HG02943 (cell line): ENCODE results near the gene SPTBN5.
"Not testable (repeated sequence)": the region's sequence is repeated elsewhere in the genome, so short reads cannot be mapped to it uniquely, and the experiment has no call there.

ENCODE experiments used
- ATAC-seq: cut with Tn5 transposase; IDR thresholded peaks from one replicate; pipeline ENCODE4 v1.9.1; 2021; ENCODE audit warnings: mild to moderate bottlenecking, low read depth, moderate library complexity; ENCODE audit not compliant: unreplicated experiment

SPTBN5 gene

GRCh38 chr15:41850482-41851166 lies 43.2 kb downstream of the SPTBN5 start:
- no peak for ATAC-seq

GRCh38 chr15:41849861-41850260 lies 44.0 kb downstream of the SPTBN5 start:
- no peak for ATAC-seq

DNA sequence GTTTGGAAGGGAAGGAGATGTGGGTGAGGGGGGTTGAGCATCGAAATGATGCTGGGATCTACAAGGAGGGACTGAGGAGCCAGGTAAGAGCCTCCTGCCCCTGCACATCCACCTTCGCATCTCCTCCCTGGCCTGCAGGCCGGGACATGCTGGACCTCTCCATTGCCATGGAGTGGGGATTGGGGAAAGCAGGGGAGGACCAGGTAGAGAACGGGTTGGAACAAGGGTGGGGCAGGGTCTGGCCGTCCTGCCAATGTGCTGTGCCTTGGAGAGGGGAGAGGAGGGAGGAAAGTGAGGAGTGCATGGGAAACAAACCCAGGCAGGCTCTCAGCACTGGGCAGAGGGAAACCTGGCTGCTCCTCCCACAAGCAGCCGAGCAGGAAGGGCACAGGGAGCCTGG lies 44.6 kb downstream of the SPTBN5 start:
- ATAC-seq, result no peak

- no peak for ATAC-seq
These were observed 45.2 kb downstream of the SPTBN5 start for GRCh38 chr15:41848631-41849030.

DNA sequence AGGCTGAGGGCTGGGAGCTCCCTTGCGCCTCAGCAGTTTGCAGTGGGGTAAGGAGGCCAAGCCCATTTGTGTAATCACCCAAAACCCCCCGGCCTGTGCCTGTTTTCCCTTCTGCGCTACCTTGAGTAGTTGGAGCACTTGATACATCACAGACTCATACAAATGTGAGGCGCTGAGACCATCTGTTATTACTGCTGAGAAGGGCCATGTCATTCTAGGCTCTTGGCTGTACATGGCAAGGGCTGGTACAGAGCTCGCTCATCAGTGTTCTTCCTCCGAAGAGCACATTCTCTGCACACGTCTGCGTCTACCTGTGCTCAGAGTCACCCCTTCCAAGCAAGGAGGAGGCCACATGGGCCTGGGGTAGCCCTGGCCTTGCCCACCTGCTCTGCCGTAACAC lies 45.9 kb downstream of the SPTBN5 start:
- ATAC-seq, result no peak

- ATAC-seq, result no peak
These were observed 46.6 kb downstream of the SPTBN5 start for GRCh38 chr15:41847206-41847605.

DNA sequence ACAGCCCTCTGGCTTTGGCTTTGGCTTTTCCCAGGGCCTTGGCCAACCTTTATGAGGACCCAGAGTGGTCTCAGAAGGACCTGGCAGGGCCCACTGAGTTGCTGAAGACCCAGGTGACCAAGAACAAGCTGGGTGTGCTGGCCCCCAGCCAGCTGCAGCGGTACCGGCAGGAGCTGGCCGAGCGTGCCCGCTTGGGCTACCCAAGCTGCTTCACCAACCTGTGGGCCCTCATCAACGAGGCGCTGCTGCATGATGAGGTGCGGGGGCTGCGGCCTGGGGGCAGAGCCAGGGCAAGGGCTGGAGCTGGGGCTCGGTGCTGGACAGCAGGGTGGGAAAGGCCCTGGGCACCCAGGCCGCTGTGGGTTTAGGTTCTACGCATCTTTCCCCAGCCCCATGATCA lies 49.0 kb downstream of the SPTBN5 start:
- ATAC-seq, result no peak

- ATAC-seq, result no peak
These were observed 50.3 kb downstream of the SPTBN5 start for GRCh38 chr15:41843571-41843970.

DNA sequence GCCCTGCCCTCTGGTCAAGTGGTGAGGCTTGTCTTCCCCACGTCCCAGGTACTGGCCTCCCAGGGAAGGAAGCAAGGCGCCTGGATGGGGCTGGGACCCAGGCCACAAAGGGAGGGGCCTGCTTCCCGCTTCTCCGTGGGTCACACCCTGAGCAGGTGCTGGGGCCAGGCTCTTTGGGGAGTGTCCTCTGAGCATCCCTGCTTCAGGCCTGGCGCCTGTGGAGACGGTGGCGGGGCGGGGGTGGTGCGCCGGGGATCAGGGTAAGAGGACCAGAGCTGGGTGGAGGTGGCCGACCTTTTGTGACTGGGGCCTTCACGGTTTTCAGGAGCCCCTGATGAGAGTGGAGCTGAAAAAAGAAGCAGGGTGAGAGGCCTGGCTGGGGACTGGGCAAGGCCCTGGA lies 51.6 kb downstream of the SPTBN5 start:
- ATAC-seq, result no peak

GRCh38 chr15:41841131-41841530 lies 52.7 kb downstream of the SPTBN5 start:
- no peak for ATAC-seq

DNA sequence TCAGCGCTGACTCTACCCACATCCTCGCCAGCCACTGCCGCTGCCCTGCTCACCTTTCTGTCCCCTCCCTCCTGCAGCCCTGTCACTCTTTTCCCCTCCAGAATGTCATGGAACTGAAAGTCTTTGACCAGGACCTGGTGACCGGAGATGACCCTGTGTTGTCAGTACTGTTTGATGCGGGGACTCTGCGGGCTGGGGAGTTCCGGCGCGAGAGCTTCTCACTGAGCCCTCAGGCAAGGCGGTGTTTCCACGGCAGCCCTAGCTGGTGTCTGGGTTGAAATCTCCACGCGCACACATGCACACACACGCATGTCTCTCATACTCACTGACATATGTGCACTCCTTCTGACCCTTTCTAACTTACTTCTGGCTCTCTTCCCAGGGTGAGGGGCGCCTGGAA lies 53.2 kb downstream of the SPTBN5 start:
- ATAC-seq, result no peak

- no peak for ATAC-seq
These were observed 53.9 kb downstream of the SPTBN5 start for GRCh38 chr15:41839781-41840491.

DNA sequence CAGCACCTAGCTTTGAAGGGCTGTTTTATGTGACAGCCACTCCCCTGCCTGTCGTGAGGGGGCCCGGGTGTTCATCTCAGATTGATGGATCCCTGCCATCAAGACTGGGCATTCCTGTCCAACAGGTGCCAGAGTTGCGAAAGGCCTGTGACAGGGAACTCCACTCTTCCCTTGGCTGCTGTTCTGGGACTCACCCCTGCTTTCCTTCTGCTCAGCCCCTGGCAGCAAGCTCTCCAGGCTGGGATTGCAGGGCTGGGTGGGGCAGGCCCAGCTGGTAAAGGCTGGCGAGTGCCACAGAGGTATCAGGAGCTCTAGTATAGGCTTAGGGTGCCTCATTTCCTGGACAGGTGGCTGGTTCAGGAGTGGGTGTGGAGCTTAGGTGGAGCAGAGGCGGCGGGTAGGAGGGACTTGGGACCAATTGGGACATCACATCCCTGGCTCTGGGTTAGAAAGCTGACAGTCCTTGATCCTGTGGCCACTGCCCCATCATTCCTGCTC lies 55.4 kb downstream of the SPTBN5 start, which contains the start of gene PLA2G4B:
Gene PLA2G4B, plus strand, starts transcription at position 448 of the 498 bp plus-strand sequence. CDS start 67 bp downstream, outside the sequence.
- no peak for ATAC-seq

DNA sequence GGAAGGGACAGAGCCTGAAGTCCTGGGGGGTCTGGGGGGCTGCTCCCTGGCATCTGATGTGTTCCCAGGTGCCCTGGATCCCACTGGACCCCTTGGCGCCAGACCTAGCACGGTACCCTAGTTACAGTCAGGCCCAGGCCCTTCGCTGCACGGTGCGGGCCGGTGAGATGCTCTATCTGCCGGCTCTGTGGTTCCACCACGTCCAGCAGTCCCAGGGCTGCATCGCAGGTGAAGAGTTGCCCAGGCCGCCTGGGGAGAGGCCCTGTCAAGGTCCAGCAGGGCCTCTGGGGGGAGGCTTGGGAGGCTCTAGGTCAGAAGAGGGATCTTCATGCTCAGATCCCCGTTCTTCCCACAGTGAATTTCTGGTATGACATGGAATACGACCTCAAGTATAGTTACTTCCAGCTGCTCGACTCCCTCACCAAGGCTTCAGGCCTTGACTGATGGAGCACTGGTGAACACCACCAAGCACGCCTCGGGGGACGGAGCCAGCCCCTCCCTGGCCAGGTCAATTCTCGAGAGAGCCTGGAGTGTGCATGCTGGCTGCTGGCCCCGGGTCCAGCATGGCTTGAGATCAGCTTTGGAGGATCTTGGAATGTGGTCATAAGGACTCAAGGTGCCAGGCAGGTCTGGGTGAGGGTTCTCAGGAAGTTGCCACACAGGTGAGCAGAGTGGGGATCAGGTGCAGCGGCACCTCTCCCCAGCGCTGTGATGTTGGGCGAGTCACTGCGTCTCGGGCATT lies 57.0 kb downstream of the SPTBN5 start:
- ATAC-seq, result no peak

DNA sequence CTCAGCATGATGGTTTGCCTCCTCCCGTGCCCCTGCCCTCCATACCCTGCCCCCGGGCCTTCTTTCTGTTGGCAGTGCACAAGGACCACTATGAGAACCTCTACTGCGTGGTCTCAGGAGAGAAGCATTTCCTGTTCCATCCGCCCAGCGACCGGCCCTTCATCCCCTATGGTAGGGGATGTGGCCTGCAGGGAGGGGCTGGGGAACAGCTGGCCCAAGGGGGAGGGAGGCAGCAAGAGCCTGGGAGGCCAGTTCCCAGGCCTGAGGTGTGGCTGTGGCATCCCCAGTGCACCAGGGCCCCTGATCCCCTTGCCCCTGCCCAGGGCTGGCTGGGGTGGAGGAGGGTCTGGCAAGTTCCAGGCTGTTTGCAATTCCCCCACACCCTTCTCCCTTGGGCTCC lies 57.8 kb downstream of the SPTBN5 start:
- ATAC-seq, result no peak

DNA sequence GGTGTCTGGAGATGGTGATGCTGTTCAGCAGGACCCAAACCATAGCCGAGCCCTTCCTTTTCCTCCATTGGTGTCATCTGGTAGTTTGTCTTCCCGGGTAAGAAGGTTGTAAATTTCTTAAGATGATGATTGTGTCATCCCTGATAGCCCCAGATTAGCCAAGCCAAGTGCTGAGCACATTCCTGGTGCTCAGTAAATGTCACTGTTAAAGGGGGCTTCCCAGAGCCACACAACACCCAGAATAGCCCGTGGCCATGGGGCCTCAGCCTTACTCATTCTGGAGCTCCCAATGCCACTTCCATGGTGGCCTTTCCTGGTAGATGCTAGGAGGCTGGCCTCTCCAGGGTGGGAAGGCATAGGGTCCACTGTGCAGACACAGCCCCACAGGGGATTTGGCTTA lies 59.8 kb downstream of the SPTBN5 start:
- no peak for ATAC-seq

- ATAC-seq, result no peak
These were observed 61.0 kb downstream of the SPTBN5 start for GRCh38 chr15:41832875-41833274.

DNA sequence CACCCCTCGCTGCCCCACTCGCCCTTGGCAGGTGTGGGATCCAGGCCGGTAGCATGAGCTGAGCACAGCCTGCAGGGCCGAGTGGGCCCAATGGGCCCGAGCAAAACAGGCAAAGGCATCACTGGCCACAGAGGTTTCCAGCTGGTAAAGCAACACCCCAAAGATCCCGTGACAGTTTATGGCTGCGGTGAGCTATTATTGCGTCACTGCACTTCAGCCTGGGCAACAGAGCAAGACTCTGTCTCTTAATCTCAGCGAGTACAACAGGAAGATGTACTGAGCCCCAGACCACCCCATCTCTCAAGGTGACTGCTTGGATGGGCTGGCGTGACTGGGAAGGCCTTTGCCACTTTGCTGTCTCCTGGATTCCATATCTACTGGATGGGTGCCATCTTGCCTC lies 61.6 kb downstream of the SPTBN5 start:
- ATAC-seq, result no peak

GRCh38 chr15:41831291-41831690 lies 62.6 kb downstream of the SPTBN5 start:
- not testable (repeated sequence) for ATAC-seq

DNA sequence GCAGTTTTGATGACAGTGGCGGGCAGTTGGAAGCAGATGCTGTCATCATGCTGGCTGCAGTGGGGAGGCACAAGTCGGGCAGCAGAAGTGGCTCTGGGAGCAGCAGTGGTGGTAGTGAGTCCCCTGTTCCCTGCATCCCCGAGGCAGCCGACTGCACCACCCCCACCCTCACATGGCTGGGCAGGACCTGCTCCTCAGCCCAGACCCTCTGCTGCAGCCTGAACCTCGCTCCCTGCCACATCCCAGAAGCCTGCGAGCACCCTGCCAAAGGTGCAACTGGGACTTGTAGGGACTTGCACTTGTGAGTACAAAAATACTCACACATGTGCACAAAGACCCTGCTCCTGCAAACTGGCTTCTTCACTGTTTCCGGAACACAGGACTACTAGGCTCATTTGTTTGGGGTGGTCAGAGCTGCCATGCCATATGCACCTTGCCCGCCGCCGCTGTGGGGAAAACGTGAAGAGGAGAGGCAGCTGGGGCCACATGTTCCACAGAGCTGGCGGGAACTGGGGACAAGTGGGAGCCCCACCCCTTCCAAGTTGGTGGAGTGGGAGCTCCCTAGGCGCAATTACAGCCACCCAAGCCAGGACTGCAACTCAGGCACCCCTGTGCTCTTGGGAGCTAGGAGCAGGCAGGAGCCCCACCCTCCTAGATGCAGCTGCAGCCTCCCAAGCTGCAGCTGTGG lies 63.8 kb downstream of the SPTBN5 start:
- ATAC-seq, result no peak

GRCh38 chr15:41828807-41829141 lies 65.1 kb downstream of the SPTBN5 start:
- ATAC-seq, result no peak
